Heart left ventricle (tissue), 13 donors: Measurements from ENCODE around the gene ASTN2.

Source experiments
- POLR2A ChIP-seq, 2 donors: fragments of 450-650 bp; IDR thresholded peaks; one replicate each; pipeline ENCODE4 v1.6.1; 2017; ENCODE audit warnings: antibody characterized with exemption in 2 of 2, mild to moderate bottlenecking in 2 of 2, moderate library complexity in 2 of 2
- TF ChIP-seq, protein P1 (sequence below), 12 donors: fragments of 200-600 bp; sonication (generic) in 4 of 12; IDR thresholded peaks; one replicate each; pipeline versions ENCODE4 v1.5.0 to v1.8.0; 2018 to 2022; ENCODE audit warnings: antibody characterized with exemption in 12 of 12, mild to moderate bottlenecking in 5 of 12
- donor health status: ischemic (EF 13 %, LVEDD 7.1; RV severe dilation, severe dysfunction).
- donor health status: DM: no; HTN: yes; CAD: no.
- donor health status: DM: no; HTN: no; CAD: no.
- donor health status: ischemic (EF 25% LVEDD 6.9; RV normal size, moderate dysfunction).
- donor health status: ischemic (EF 25% LVEDD 5.7; RV mildly dilated, moderate dysfunction).
- donor health status: ischemic (EF 35%, LVEDD 5.7; RV mildly dilated, moderate dysfunction).
- donor health status: nonischemic (EF 11% LVEDD 7.7; RV severe dilation, severe dysfunction).
- donor health status: DM: yes; HTN: yes; CAD: no.
- donor health status: PGD.
- donor health status: ischemic (EF 29% LVEDD 5.4; RV normal size, mild dysfunction).
- donor health status: nonischemic (EF 23%, LVEDD 6.1; RV moderate dilation, normal function).

DNA sequence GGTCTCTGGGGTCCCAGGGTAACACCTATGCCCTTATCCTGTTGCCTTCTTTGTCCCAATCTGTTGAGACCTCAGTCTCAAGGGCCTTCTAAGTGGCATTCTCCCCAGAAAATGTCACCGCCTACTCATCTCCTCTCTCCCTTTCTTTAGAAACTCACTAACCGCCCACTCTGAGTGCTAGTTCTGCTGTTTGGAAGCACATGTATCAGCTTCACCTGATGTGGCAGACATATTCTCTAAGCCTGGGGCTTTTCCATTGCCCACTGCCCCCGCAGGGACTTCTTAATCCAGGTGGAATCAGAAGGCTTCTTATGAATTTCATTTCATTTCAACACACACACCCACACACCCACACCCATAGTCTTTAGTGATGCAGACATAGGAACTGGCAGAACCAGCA, 165.1 kb downstream of the ASTN2 start:
- TF ChIP-seq, protein P1, sequence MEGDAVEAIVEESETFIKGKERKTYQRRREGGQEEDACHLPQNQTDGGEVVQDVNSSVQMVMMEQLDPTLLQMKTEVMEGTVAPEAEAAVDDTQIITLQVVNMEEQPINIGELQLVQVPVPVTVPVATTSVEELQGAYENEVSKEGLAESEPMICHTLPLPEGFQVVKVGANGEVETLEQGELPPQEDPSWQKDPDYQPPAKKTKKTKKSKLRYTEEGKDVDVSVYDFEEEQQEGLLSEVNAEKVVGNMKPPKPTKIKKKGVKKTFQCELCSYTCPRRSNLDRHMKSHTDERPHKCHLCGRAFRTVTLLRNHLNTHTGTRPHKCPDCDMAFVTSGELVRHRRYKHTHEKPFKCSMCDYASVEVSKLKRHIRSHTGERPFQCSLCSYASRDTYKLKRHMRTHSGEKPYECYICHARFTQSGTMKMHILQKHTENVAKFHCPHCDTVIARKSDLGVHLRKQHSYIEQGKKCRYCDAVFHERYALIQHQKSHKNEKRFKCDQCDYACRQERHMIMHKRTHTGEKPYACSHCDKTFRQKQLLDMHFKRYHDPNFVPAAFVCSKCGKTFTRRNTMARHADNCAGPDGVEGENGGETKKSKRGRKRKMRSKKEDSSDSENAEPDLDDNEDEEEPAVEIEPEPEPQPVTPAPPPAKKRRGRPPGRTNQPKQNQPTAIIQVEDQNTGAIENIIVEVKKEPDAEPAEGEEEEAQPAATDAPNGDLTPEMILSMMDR (IDR thresholded peaks at IDR 0.05), result no peak
- no peak for TF ChIP-seq POLR2A (IDR thresholded peaks at IDR 0.05)
